Thyroid gland (tissue), 4 donors: ENCODE results near the gene PRPF8.

ENCODE experiments used
- CTCF ChIP-seq, 6 experiments: fragments of 200-600 bp in 3 of 6; fragments of 450-650 bp in 3 of 6; sonication (generic) in 3 of 6; IDR thresholded peaks; one replicate each; pipeline ENCODE4 v1.5.1; 2016 to 2019; ENCODE audit warnings: antibody characterized with exemption in 6 of 6, mild to moderate bottlenecking in 2 of 6, inconsistent platforms in 1 of 6, moderate library complexity in 1 of 6
- POLR2A ChIP-seq, 2 donors: fragments of 450-650 bp; IDR thresholded peaks; one replicate each; pipeline ENCODE4 v1.6.1; 2017; ENCODE audit warnings: antibody characterized with exemption in 2 of 2, mild to moderate bottlenecking in 2 of 2, moderate library complexity in 1 of 2

- TF ChIP-seq CTCF (IDR thresholded peaks at IDR 0.05) (no peak), POLR2A (IDR thresholded peaks at IDR 0.05) (no peak)
Observed at GRCh38 chr17:1641065-1641403, 43.6 kb downstream of the PRPF8 start.
